ENCODE results near the gene TEX26.

GRCh38 chr13:30898678-30899241 is 33.7 kb upstream of the TEX26 start:
- peak; percentile 2 for TF ChIP-seq EP300 (IDR thresholded peaks at IDR 0.05)
- no peak for TF ChIP-seq CTCF (IDR thresholded peaks at IDR 0.05)
- TF ChIP-seq POLR2A (IDR thresholded peaks at IDR 0.05; ENCODE audit: low read depth), result no peak
- peak; percentile 67 to 78 for TF ChIP-seq POLR2AphosphoS5 (IDR thresholded peaks at IDR 0.05)

Measured in esophagus muscularis mucosa (tissue), 4 donors.